ENCODE results near the gene RPL34.

GRCh38 chr4:108624263-108625056 lies 4.1 kb downstream of the RPL34 start:
- TF ChIP-seq CTCF (IDR thresholded peaks at IDR 0.05) = no peak
- no peak for TF ChIP-seq POLR2A (IDR thresholded peaks at IDR 0.05)
- TF ChIP-seq EP300 (IDR thresholded peaks at IDR 0.05) = no peak
